GM20000 (cell line): ENCODE results near the gene YY1AP1.
A peak's percentile ranks its signal among the peaks of the same experiment; 100 is the strongest.
"Not testable (repeated sequence)": the region's sequence is repeated elsewhere in the genome, so short reads cannot be mapped to it uniquely, and the experiment has no call there.

Experiments used
- DNase-seq: peaks from one replicate; pipeline ENCODE4 v3.0.0; 2012; ENCODE audit warnings: low spot score
- CTCF ChIP-seq: IDR thresholded peaks from 2 replicates; pipeline ENCODE4 v1.5.1; 2012; ENCODE audit warnings: mild to moderate bottlenecking, control low read depth; ENCODE audit errors: extremely low read depth, missing control alignments

The YY1AP1 gene

GRCh38 chr1:155688324-155689080, at the start of gene YY1AP1:
YY1AP1 (minus strand) TSS chr1:155688774; CDS start chr1:155680436, 8,338 bp downstream.
- no peak for TF ChIP-seq CTCF
- peak; percentile 95 for DNase-seq

DNA sequence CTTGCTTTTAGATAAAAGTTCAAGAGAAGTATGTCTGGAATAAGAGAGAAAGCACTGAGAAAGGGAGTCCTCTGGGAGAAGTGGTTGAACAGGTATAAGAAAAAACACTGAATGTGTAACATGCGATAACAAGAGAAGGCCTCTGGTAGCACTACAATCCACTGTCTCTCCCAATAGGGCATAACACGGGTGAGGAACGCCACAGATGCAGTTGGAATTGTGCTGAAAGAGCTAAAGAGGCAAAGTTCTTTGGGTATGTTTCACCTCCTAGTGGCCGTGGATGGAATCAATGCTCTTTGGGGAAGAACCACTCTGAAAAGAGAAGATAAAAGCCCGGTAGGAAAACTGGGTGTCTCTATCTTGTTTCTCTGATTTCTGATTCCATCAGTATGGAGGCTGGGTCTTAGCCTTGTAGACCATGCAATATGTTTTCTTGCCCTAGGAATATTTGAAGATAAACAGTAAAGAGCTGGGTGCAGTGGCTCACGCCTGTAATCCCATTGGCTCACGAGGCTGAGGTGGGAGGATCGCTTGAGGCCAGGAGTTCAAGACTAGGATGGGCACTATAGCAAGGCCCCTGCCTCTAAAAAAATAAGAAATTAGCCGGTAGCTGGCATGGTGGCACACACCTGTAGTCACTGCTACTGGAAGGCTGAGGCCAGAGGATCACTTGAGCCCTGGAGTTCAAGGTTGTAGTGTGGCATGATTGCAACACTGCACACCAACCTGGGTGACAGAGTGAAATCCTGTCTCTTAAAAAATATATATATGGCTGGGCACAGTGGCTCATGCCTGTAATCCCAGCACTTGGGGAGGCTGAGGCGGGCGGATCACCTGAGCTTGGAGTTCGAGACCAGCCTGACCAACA, 40.7 kb upstream of the YY1AP1 start:
- no peak for TF ChIP-seq CTCF
- DNase-seq: peak; percentile 19

GRCh38 chr1:155725142-155725541, 36.6 kb upstream of the YY1AP1 start:
- no peak for TF ChIP-seq CTCF

GRCh38 chr1:155719703-155720102, 31.1 kb upstream of the YY1AP1 start:
- no peak for DNase-seq
- no peak for TF ChIP-seq CTCF

More at GRCh38 chr1:155725142-155725541, 36.6 kb upstream of the YY1AP1 start:
- no peak for DNase-seq

- not testable (repeated sequence) for DNase-seq
Observed at GRCh38 chr1:155718524-155719115, 30.0 kb upstream of the YY1AP1 start.

- no peak for TF ChIP-seq CTCF
- DNase-seq: peak; percentile 52
Observed at GRCh38 chr1:155717041-155717440, 28.5 kb upstream of the YY1AP1 start.

- TF ChIP-seq CTCF: no peak
- DNase-seq: no peak
Observed at GRCh38 chr1:155715777-155716176, 27.2 kb upstream of the YY1AP1 start.

DNA sequence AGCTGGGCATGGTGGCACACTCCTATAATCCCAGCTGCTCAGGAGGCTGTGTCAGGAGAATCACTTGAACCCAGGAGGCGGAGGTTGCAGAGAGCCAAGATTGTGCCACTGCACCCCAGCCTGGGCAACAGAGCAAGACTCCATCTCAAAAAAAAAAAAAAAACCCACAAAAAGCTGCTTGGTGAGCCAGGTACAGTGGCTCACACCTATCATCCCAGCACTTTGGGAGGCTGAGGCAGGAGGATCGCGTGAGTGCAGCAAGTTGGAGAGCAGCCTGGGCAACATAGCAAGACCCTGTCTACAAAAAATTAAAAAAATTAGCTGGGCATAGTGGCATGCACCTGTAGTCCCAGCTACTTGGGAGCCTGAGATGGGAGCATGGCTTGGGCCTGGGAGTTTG, 26.5 kb upstream of the YY1AP1 start:
- DNase-seq: not testable (repeated sequence)
